Cardiac septum (tissue), 1 donor: Measurements from ENCODE around the gene RAB3A. TPM values are rescaled to one million over a fixed set of nuclear protein-coding genes. Genes with fewer than 3 reads are reported as not detected.
A peak's percentile ranks its signal among the peaks of the same experiment; 100 is the strongest.
"Not testable (repeated sequence)": the region's sequence is repeated elsewhere in the genome, so short reads cannot be mapped to it uniquely, and the experiment has no call there.

Experiments used
- DNase-seq: peaks from one replicate; pipeline ENCODE4 v3.0.0-alpha.2; 2020; ENCODE audit warnings: low spot score
- intact Hi-C: fragments of 100-400 bp; cut with DNase I; formaldehyde crosslinking; loops from one replicate; pipeline ENCODE4 v1.14.0; 2022
- total RNA-seq: library from RNA; stranded (reverse); fragmentation: NEBNext Ultra II Directional; extraction: Animal tissue kit (Norgen Biotek cat#: 25700); gene quantifications from one replicate; pipeline ENCODE4 v1.2.1, GENCODE V29; 2021
- donor health status: DM: no; HTN: no; CAD: no.

The RAB3A gene
- total RNA-seq, 1 donor from 2014 or later: 21.7 TPM

- peak; percentile 93 for DNase-seq
- intact Hi-C loops: no loop called here
These were observed 30.1 kb downstream of the RAB3A start, which contains the start of gene IFI30 for GRCh38 chr19:18173572-18174288. Gene IFI30, plus strand, starts transcription at chr19:18173813. Its CDS starts 29 bp downstream, at chr19:18173842.

- intact Hi-C loops: no loop called here
- DNase-seq: peak; percentile 90
These were observed 30.7 kb downstream of the RAB3A start for GRCh38 chr19:18173054-18173571.

- no peak for DNase-seq
- intact Hi-C loops: no loop called here
These were observed 31.4 kb downstream of the RAB3A start for GRCh38 chr19:18172331-18173053.

- intact Hi-C loops: no loop called here
These were observed 32.1 kb downstream of the RAB3A start for GRCh38 chr19:18171605-18172327.

GRCh38 chr19:18170714-18171255 lies 33.1 kb downstream of the RAB3A start:
- intact Hi-C loops: no loop called here
- DNase-seq: no peak

More at GRCh38 chr19:18171605-18172327, 32.1 kb downstream of the RAB3A start:
- no peak for DNase-seq

GRCh38 chr19:18168673-18169381 lies 35.0 kb downstream of the RAB3A start:
- DNase-seq: no peak
- intact Hi-C loops: no loop called here

GRCh38 chr19:18167975-18168645 lies 35.7 kb downstream of the RAB3A start:
- intact Hi-C loops: loop anchor here (2.0 kb wide), 1 partner anchor 55 kb away; no protein-coding TSS in a partner anchor

GRCh38 chr19:18167011-18167410 lies 36.8 kb downstream of the RAB3A start:
- intact Hi-C loops: loop anchor here (2.0 kb wide), 1 partner anchor 54 kb away; no protein-coding TSS in a partner anchor
- DNase-seq: no peak

More at GRCh38 chr19:18167975-18168645, 35.7 kb downstream of the RAB3A start:
- DNase-seq: no peak

GRCh38 chr19:18165794-18166544 lies 37.9 kb downstream of the RAB3A start:
- intact Hi-C loops: loop anchor here (2.0 kb wide), 1 partner anchor 53 kb away; no protein-coding TSS in a partner anchor
- DNase-seq: no peak

GRCh38 chr19:18164072-18164471 lies 39.8 kb downstream of the RAB3A start:
- intact Hi-C loops: no loop called here
- DNase-seq: no peak

- DNase-seq: no peak
- intact Hi-C loops: no loop called here
These were observed 42.2 kb downstream of the RAB3A start for GRCh38 chr19:18161636-18162002.

GRCh38 chr19:18160971-18161635 lies 42.7 kb downstream of the RAB3A start:
- peak; percentile 93 for DNase-seq
- intact Hi-C loops: no loop called here

GRCh38 chr19:18160493-18160970 lies 43.3 kb downstream of the RAB3A start:
- intact Hi-C loops: no loop called here
- DNase-seq: no peak

GRCh38 chr19:18159810-18160209 lies 44.0 kb downstream of the RAB3A start:
- no peak for DNase-seq

GRCh38 chr19:18159059-18159616 lies 44.7 kb downstream of the RAB3A start:
- intact Hi-C loops, DNase-seq: not testable (repeated sequence)

More at GRCh38 chr19:18159810-18160209, 44.0 kb downstream of the RAB3A start:
- intact Hi-C loops: no loop called here

- no peak for DNase-seq
- intact Hi-C loops: no loop called here
These were observed 45.4 kb downstream of the RAB3A start for GRCh38 chr19:18158467-18158866.
